T-cell (primary cell): ENCODE results near the gene PHKB. TPM values are rescaled to one million over a fixed set of nuclear protein-coding genes. Genes with fewer than 3 reads are reported as not detected.

Source experiments
- ATAC-seq, 4 experiments: fragments of 200-7000 bp in 3 of 4; fragments of 150-1000 bp in 1 of 4; cut with Tn5 transposase; replicated peaks in 1 of 4; 1 replicate in 3 of 4; 2 replicates in 1 of 4; pipeline ENCODE4 v1.10.0; 2021; ENCODE audit warnings: moderate library complexity in 3 of 4, mild to moderate bottlenecking in 2 of 4, moderate number of reproducible peaks in 1 of 4
- CTCF ChIA-PET, 2 donors: fragments of 300-600 bp; sonication (Branson Sonifier 250); formaldehyde crosslinking; loops; one replicate each; lab custom pipeline; 2022; ENCODE audit warnings: antibody characterized with exemption in 2 of 2; lab: Charles Lee
- POLR2A ChIA-PET, 2 donors: fragments of 300-600 bp; sonication (Branson Sonifier 250); formaldehyde crosslinking; loops; one replicate each; lab custom pipeline; 2022; ENCODE audit warnings: antibody characterized with exemption in 2 of 2; lab: Charles Lee
- DNase-seq, 35 experiments: peaks; one replicate each; pipeline versions ENCODE4 v3.0.0 to v3.0.0-alpha.2; 2013 to 2023
- H3K27ac ChIP-seq: one replicate; pipeline ENCODE4 v1.5.1; 2013; ENCODE audit warnings: low read length
- H3K27me3 ChIP-seq, 2 experiments: replicated peaks in 1 of 2; 1 replicate in 1 of 2; 2 replicates in 1 of 2; pipeline versions ENCODE4 v1.6.1 to v1.7.0; 2013; ENCODE audit warnings: low read length in 1 of 2, mixed read lengths in 1 of 2; ENCODE audit not compliant: control insufficient read depth in 2 of 2, insufficient read depth in 2 of 2; ENCODE audit errors: extremely low read depth in 1 of 2
- H3K36me3 ChIP-seq, 2 donors: 1 replicate in 1 of 2; 2 replicates in 1 of 2; pipeline versions ENCODE4 v1.6.1 to v1.7.0; 2013; ENCODE audit warnings: low read length in 1 of 2; ENCODE audit not compliant: control insufficient read depth in 2 of 2, insufficient read depth in 1 of 2; ENCODE audit errors: extremely low read depth in 1 of 2
- H3K4me1 ChIP-seq, 2 experiments: 1 replicate in 1 of 2; 2 replicates in 1 of 2; pipeline versions ENCODE4 v1.6.1 to v1.7.0; 2013; ENCODE audit warnings: low read length in 2 of 2, mixed read lengths in 1 of 2; ENCODE audit not compliant: insufficient read depth in 2 of 2, control insufficient read depth in 1 of 2; ENCODE audit errors: extremely low read depth in 1 of 2
- H3K4me3 ChIP-seq, 2 donors: 1 replicate in 1 of 2; 2 replicates in 1 of 2; pipeline versions ENCODE4 v1.5.1 to v1.7.0; 2013; ENCODE audit warnings: mild to moderate bottlenecking in 2 of 2, low read length in 1 of 2, moderate library complexity in 1 of 2; ENCODE audit not compliant: control insufficient read depth in 1 of 2; ENCODE audit errors: extremely low read depth in 1 of 2
- H3K9me3 ChIP-seq: 2 replicates; pipeline ENCODE4 v1.7.0; 2013
- H3K27ac Mint-ChIP-seq, 2 donors: one replicate each; pipeline ENCODE4 v1.8.0; 2020 to 2021; ENCODE audit warnings: mild to moderate bottlenecking in 2 of 2, mixed read lengths in 2 of 2
- H3K27me3 Mint-ChIP-seq, 2 donors: one replicate each; pipeline ENCODE4 v1.8.0; 2021 to 2022; ENCODE audit warnings: mixed read lengths in 2 of 2
- H3K36me3 Mint-ChIP-seq: one replicate; pipeline ENCODE4 v1.8.0; 2021; ENCODE audit warnings: mixed read lengths
- H3K4me1 Mint-ChIP-seq, 3 donors: one replicate each; pipeline ENCODE4 v1.8.0; 2020 to 2022; ENCODE audit warnings: mixed read lengths in 3 of 3, mild to moderate bottlenecking in 1 of 3
- H3K4me3 Mint-ChIP-seq, 3 donors: one replicate each; pipeline ENCODE4 v1.8.0; 2020 to 2022; ENCODE audit warnings: mild to moderate bottlenecking in 3 of 3, mixed read lengths in 3 of 3, moderate library complexity in 3 of 3
- H3K9me3 Mint-ChIP-seq, 3 donors: one replicate each; pipeline ENCODE4 v1.8.0; 2020 to 2022; ENCODE audit warnings: mixed read lengths in 3 of 3
- WGBS: methylation state at CpG from one replicate; pipeline ENCODE4 v1.1.5; 2013; ENCODE audit warnings: missing lambda C conversion rate; ENCODE audit not compliant: insufficient coverage; 5-methylcytosine and 5-hydroxymethylcytosine counted together
- total RNA-seq, 35 experiments: library from RNA in 6 of 35; stranded (reverse) in 6 of 35; fragments of 120-200 nt in 1 of 35; gene quantifications; one replicate each; pipeline versions ENCODE4 v1.2.1 to v1.2.4 and lab custom pipeline; 2013 to 2026

The PHKB gene
- total RNA-seq, 5 donors from 2014 or later (not counting 1 experiment from before 2014, with no cell fraction given): 40.6 to 67.5 (median 48.8) TPM

DNA sequence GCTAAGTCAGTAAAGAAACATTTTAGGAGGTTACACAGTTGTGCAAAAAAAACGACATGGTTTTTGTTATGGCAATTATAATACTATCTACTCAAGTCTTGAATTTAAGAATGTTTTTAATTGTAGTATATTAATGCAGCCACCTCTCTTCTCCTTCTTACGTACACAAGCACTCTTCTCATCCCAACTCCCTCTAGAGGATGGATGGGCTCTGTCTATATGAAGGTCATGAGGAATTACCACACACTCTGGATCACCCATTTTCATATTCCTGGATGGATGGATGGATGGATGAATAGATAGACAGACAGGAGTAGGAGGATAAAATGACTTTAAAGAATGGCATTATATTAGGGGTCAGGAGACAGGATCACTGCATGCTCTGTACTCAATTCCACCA lies 120.0 kb downstream of the PHKB start:
- H3K9me3 Mint-ChIP-seq: no peaks in the 10 kb centered on the region
- DNase-seq: no peak
- ChIA-PET POLR2A (interaction anchor here in 1 of 2 donors (0.5 kb wide), 1 partner anchor 662 kb away, joined by 3 read pairs; no protein-coding TSS in a partner anchor), CTCF (no interaction called here)
- H3K4me3 ChIP-seq: no peak overlapping the region
- H3K27me3 ChIP-seq: no peaks in the 10 kb centered on the region
- no peaks in the 10 kb centered on the region for H3K4me1 ChIP-seq
- peaks cover 52% of the 10 kb centered on the region for H3K36me3 Mint-ChIP-seq
- peaks cover 0 to 3% of the 10 kb centered on the region in 2 donors for H3K36me3 ChIP-seq
- H3K27ac ChIP-seq: no peak overlapping the region
- no peak overlapping the region for H3K4me3 Mint-ChIP-seq
- H3K9me3 ChIP-seq: no peaks in the 10 kb centered on the region
- H3K4me1 Mint-ChIP-seq: peaks cover 3 to 12% (median 11%) of the 10 kb centered on the region in 3 donors
- no peak for ATAC-seq
- no peaks in the 10 kb centered on the region for H3K27me3 Mint-ChIP-seq
- H3K27ac Mint-ChIP-seq: no peak overlapping the region
- no CpG with 5 or more reads among the region's 2 CpGs for WGBS

- H3K36me3 ChIP-seq: peaks cover 0 to 14% of the 10 kb centered on the region in 2 donors
- H3K27ac Mint-ChIP-seq: no peak overlapping the region
- no peak overlapping the region for H3K4me3 Mint-ChIP-seq
- CTCF ChIA-PET: no interaction called here
- H3K4me1 ChIP-seq: no peaks in the 10 kb centered on the region
- POLR2A ChIA-PET: no interaction called here
- no peak for DNase-seq
- no peaks in the 10 kb centered on the region for H3K9me3 Mint-ChIP-seq
- no peaks in the 10 kb centered on the region for H3K4me1 Mint-ChIP-seq
- no peak overlapping the region for H3K27ac ChIP-seq
- H3K4me3 ChIP-seq: no peak overlapping the region
- no peak for ATAC-seq
- H3K36me3 Mint-ChIP-seq: peaks cover 40% of the 10 kb centered on the region
- no peaks in the 10 kb centered on the region for H3K27me3 ChIP-seq
- H3K27me3 Mint-ChIP-seq: no peaks in the 10 kb centered on the region
- no peaks in the 10 kb centered on the region for H3K9me3 ChIP-seq
- WGBS: 93% methylated on average over 2 of the region's 4 CpGs
Measured at GRCh38 chr16:47584464-47585225, 123.5 kb downstream of the PHKB start.

DNA sequence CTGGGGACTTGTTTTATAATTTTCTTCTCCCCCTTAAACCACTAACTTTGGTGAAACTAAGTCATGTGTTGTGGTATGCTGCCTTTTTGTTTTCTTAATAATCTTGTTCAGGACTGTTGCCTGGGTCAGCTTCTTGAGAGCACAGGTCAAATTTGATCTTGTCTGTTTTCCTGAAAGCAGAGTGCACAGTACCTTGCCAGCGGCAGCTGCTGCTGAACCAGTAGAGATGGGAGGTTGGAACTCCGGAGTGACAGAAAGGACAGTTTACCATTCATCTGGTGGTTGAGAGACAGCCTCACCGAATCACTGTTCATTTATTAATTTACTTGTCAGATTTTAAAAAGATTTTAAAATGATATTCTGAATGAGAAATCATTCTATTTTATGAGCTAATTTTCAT lies 125.0 kb downstream of the PHKB start:
- peaks cover 0 to 25% of the 10 kb centered on the region in 2 donors for H3K36me3 ChIP-seq
- Mint-ChIP-seq H3K27me3 (no peaks in the 10 kb centered on the region), H3K4me3 (no peak overlapping the region), H3K4me1 (no peaks in the 10 kb centered on the region), H3K9me3 (no peaks in the 10 kb centered on the region), H3K36me3 (peaks cover 45% of the 10 kb centered on the region), H3K27ac (no peak overlapping the region)
- DNase-seq (no peak), ATAC-seq (no peak)
- ChIA-PET CTCF (no interaction called here), POLR2A (no interaction called here)
- no peaks in the 10 kb centered on the region for H3K9me3 ChIP-seq
- no peak overlapping the region for H3K4me3 ChIP-seq
- WGBS: 100% methylated on average over 1 of the region's 3 CpGs
- H3K27me3 ChIP-seq: no peaks in the 10 kb centered on the region
- H3K27ac ChIP-seq: no peak overlapping the region
- no peaks in the 10 kb centered on the region for H3K4me1 ChIP-seq

DNA sequence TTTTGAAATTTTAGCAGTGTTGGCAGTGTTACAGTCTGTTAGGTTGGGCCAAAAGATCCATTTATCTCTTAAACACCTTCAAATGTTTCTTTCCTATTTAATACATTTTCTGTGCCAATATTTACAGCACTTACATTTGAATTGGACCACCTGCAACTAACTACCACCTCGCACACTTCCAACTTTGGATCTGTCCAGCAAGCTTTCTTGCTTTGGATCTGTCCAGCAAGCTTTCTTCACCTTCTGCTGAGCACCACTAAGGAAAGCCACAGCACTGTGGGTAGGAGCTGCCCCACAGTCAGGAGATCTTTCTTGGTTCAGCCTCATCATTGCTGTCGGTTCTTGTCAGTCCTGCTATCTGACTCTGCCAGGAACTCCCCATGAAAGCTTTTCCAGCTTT lies 129.3 kb downstream of the PHKB start:
- 100% methylated on average over 2 of the region's 2 CpGs for WGBS
- ATAC-seq (no peak), DNase-seq (no peak)
- Mint-ChIP-seq H3K9me3 (no peaks in the 10 kb centered on the region), H3K4me1 (peaks cover 0 to 11% (median 0%) of the 10 kb centered on the region in 3 donors), H3K36me3 (peaks cover 49% of the 10 kb centered on the region), H3K27me3 (no peaks in the 10 kb centered on the region), H3K4me3 (no peak overlapping the region), H3K27ac (no peak overlapping the region)
- Histone ChIP-seq H3K4me1 (peaks cover 0 to 13% of the 10 kb centered on the region in 2 experiments), H3K36me3 (peaks cover 16 to 39% of the 10 kb centered on the region in 2 donors), H3K27ac (no peak overlapping the region), H3K4me3 (no peak overlapping the region), H3K9me3 (no peaks in the 10 kb centered on the region), H3K27me3 (no peaks in the 10 kb centered on the region)
- ChIA-PET POLR2A (no interaction called here), CTCF (interaction anchor here in 1 of 2 donors (0.6 kb wide), 1 partner anchor 38 kb away, joined by 3 read pairs; no protein-coding TSS in a partner anchor)

DNA sequence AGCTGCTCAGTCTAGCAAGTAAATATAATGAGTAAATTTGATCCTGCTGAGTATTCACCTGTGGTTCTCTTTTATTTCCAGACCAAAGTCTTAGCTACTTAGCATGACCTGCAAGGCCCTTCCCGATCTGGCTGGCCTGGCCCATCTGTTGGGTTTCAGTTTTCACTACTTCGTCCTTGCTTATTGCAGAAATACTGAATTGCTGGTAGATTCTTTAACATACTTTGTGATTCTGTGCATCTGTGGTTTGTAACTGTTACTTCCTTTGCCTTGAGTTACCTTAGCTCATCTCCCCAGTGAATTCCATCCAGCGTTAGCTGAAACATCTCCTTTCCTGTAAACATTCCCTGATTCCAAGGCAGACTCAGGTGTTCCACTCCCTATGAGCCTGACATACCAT lies 131.1 kb downstream of the PHKB start:
- H3K4me1 ChIP-seq: peaks cover 0 to 13% of the 10 kb centered on the region in 2 experiments
- peak overlapping the region; percentile 32 for H3K27ac ChIP-seq
- POLR2A ChIA-PET: no interaction called here
- H3K27me3 ChIP-seq: no peaks in the 10 kb centered on the region
- Mint-ChIP-seq H3K27me3 (no peaks in the 10 kb centered on the region), H3K27ac (peak overlapping the region; percentile 50 to 77), H3K4me3 (no peak overlapping the region), H3K4me1 (peaks cover 0 to 11% (median 0%) of the 10 kb centered on the region in 3 donors), H3K9me3 (no peaks in the 10 kb centered on the region), H3K36me3 (peaks cover 60% of the 10 kb centered on the region)
- CTCF ChIA-PET: interaction anchor here in 1 of 2 donors (0.6 kb wide), 1 partner anchor 10 kb away, joined by 6 read pairs; no protein-coding TSS in a partner anchor
- H3K4me3 ChIP-seq: no peak overlapping the region
- ATAC-seq: peak in 1 of 4 experiments; percentile 26
- H3K9me3 ChIP-seq: no peaks in the 10 kb centered on the region
- WGBS: no CpG with 5 or more reads among the region's 3 CpGs
- peaks cover 16 to 39% of the 10 kb centered on the region in 2 donors for H3K36me3 ChIP-seq
- peak in 1 of 35 experiments; percentile 5 for DNase-seq

- Mint-ChIP-seq H3K9me3 (no peaks in the 10 kb centered on the region), H3K27me3 (no peaks in the 10 kb centered on the region), H3K4me3 (no peak overlapping the region), H3K27ac (peak overlapping the region in 1 of 2 donors; percentile 38), H3K36me3 (peaks cover 48% of the 10 kb centered on the region), H3K4me1 (peaks cover 7 to 9% (median 8%) of the 10 kb centered on the region in 3 donors)
- 100% methylated on average over 1 of the region's 2 CpGs for WGBS
- Histone ChIP-seq H3K36me3 (peaks cover 2 to 3% of the 10 kb centered on the region in 2 donors), H3K9me3 (no peaks in the 10 kb centered on the region), H3K4me3 (no peak overlapping the region), H3K4me1 (no peaks in the 10 kb centered on the region), H3K27ac (no peak overlapping the region), H3K27me3 (no peaks in the 10 kb centered on the region)
- ChIA-PET POLR2A (interaction anchor here in 1 of 2 donors (0.6 kb wide), 1 partner anchor 650 kb away, joined by 3 read pairs; no protein-coding TSS in a partner anchor), CTCF (no interaction called here)
- ATAC-seq (no peak), DNase-seq (no peak)
Measured at GRCh38 chr16:47599512-47599911, 138.4 kb downstream of the PHKB start.
